ENCODE data around the gene FAM163A. TPM values are rescaled to one million over a fixed set of nuclear protein-coding genes. Genes with fewer than 3 reads are reported as not detected.

FAM163A gene
- total and polyA plus RNA-seq, 3 donors from 2014 or later, result 3.5 to 6.6 (median 6.0) TPM

DNA sequence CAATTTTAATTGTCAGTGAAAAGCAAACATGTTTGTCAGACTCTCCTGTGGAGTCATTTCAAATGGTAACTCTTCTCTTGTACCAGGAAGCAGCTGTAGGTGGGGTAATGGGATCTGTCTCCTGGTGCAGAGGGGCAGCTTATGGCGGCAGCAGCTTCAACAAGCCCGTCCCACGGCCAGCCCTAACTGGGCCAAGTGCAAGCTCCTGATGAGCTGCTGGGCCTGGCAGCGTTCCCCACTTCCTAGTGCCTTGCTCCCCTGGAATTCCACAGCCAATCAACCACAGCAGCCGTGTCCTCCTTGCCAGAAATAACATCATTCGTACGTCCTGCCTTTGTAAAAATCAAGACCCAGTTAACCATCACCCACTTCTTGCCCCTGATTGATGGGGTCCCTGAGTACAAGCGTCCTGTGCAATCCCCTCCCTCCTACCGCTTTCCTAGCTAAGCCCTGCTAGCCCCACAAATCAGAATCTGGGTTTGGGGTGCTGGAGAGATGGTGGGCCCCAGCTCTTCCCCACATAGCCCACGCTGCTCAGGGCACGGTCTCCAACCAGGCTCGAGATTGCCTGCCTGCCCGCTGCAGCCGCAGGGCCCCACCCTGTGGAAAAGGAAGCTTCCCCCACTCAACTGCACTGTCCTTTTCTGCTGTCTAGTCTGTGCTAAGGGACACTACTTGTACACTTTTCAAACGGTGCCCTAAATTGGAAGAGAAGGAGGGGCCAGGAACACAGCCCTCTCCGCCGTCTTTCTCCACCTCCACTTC is 73.3 kb downstream of the FAM163A start:
- peaks cover 63% of the 10 kb centered on the region for H3K4me1 ChIP-seq
- H3K4me3 ChIP-seq, result no peak overlapping the region
- H3K9me3 ChIP-seq, result no peaks in the 10 kb centered on the region
- DNase-seq, result peak; percentile 73
- 47 to 49% methylated on average over 17 of the region's 17 CpGs for WGBS, 2 donors
- intact Hi-C loops (cut with DNase I; ENCODE audit: low total_unique reads), result loop anchor here (5.0 kb wide), 1 partner anchor 109 kb away; no protein-coding TSS in a partner anchor
- TF ChIP-seq, protein P1, sequence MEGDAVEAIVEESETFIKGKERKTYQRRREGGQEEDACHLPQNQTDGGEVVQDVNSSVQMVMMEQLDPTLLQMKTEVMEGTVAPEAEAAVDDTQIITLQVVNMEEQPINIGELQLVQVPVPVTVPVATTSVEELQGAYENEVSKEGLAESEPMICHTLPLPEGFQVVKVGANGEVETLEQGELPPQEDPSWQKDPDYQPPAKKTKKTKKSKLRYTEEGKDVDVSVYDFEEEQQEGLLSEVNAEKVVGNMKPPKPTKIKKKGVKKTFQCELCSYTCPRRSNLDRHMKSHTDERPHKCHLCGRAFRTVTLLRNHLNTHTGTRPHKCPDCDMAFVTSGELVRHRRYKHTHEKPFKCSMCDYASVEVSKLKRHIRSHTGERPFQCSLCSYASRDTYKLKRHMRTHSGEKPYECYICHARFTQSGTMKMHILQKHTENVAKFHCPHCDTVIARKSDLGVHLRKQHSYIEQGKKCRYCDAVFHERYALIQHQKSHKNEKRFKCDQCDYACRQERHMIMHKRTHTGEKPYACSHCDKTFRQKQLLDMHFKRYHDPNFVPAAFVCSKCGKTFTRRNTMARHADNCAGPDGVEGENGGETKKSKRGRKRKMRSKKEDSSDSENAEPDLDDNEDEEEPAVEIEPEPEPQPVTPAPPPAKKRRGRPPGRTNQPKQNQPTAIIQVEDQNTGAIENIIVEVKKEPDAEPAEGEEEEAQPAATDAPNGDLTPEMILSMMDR (IDR thresholded peaks at IDR 0.05), result no peak
- H3K27ac ChIP-seq, result peak overlapping the region in 1 of 2 donors; percentile 67
- H3K36me3 ChIP-seq (ENCODE audit: low read depth, missing control alignments), result no peaks in the 10 kb centered on the region
- H3K27me3 ChIP-seq, result no peaks in the 10 kb centered on the region

DNA sequence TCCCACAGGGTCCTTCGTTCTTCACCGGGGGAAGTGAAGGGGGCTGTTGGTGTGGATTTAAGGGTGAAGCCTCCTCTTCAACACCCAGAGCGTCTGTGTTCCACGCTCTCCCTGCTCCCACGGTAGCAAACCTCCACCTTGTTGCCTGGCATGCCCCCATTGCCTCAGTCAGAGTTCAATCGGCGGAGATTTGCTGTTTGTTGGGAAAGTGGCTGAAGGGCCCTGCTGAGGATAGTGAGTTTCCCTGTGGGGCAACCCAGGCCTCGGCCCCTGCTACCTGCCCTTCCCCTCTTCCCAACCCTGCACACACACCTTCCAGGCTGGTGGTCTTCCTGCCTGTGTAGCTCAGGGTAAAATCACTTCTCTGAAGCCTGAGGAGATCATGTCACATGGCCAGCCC is 74.0 kb downstream of the FAM163A start:
- intact Hi-C loops (cut with DNase I; ENCODE audit: low total_unique reads), result loop anchor here (5.0 kb wide), 1 partner anchor 110 kb away; no protein-coding TSS in a partner anchor

DNA sequence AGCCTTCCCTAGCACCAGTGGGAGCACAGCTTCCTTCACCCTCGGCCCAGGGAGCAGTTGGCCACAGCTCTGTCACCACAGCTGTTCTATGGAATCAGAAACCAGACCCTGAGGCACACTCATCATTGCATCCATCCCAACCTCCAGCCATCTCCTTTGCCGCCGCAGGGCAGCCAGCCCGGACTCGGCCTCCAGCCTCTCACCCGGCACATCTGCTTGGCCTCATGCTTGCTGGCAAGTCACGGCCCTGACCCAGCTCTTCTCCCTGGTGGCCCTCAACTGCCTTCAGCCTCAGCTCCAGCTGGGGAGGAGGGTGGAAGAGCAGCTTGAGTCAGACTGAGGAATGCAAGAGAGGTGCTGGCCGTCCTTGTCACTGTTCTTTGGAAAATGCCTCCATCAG is 74.7 kb downstream of the FAM163A start:
- peak; percentile 75 for DNase-seq

More for the DNA sequence above, 74.0 kb downstream of the FAM163A start:
- peaks cover 63% of the 10 kb centered on the region for H3K4me1 ChIP-seq
- DNase-seq, result no peak
- H3K27me3 ChIP-seq, result no peaks in the 10 kb centered on the region
- no peaks in the 10 kb centered on the region for H3K9me3 ChIP-seq
- 92 to 94% methylated on average over 8 of the region's 8 CpGs for WGBS, 2 donors
- no peak overlapping the region for H3K4me3 ChIP-seq
- H3K27ac ChIP-seq, result peak overlapping the region in 1 of 2 donors; percentile 55
- H3K36me3 ChIP-seq (ENCODE audit: low read depth, missing control alignments), result no peaks in the 10 kb centered on the region
- TF ChIP-seq, protein P1 (IDR thresholded peaks at IDR 0.05), result no peak
- TF ChIP-seq POLR2A (IDR thresholded peaks at IDR 0.05), result no peak

DNA sequence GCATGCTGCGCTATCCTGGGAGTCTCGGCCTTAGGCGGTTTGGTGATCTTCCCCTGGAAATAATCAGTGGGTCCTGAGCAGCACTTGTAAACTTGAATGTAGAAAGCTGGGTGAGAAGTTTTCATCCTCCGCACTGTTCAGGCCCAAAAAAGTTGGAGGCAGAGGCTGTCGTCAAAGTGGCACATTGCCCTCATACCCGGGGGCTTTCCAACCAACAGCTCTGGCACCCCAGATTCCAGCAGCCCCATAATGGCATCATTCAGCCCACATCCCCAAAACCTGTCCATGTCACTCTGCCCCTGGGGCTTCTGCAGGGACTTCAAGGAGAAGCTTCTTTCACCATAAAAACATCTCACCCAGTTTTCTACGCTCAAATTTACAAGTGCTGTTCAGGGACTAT is 75.2 kb downstream of the FAM163A start:
- no peak for DNase-seq
- Histone ChIP-seq H3K4me3 (no peak overlapping the region), H3K27me3 (no peaks in the 10 kb centered on the region), H3K27ac (peak overlapping the region; percentile 55 to 66), H3K36me3 (ENCODE audit: low read depth, missing control alignments) (no peaks in the 10 kb centered on the region), H3K9me3 (no peaks in the 10 kb centered on the region), H3K4me1 (peaks cover 59% of the 10 kb centered on the region)
- TF ChIP-seq POLR2A (IDR thresholded peaks at IDR 0.05), result no peak
- TF ChIP-seq, protein P1 (IDR thresholded peaks at IDR 0.05), result no peak
- WGBS, 2 donors, result 61 to 75% methylated on average over 7 of the region's 7 CpGs
- intact Hi-C loops (cut with DNase I; ENCODE audit: low total_unique reads), result loop anchor here (5.0 kb wide), 1 partner anchor 111 kb away; no protein-coding TSS in a partner anchor

More for the DNA sequence above, 74.7 kb downstream of the FAM163A start:
- 33 to 59% methylated on average over 8 of the region's 8 CpGs for WGBS, 2 donors
- peak overlapping the region; percentile 55 to 66 for H3K27ac ChIP-seq
- TF ChIP-seq, protein P1 (IDR thresholded peaks at IDR 0.05), result no peak
- no peak for TF ChIP-seq POLR2A (IDR thresholded peaks at IDR 0.05)
- H3K9me3 ChIP-seq, result no peaks in the 10 kb centered on the region
- H3K4me1 ChIP-seq, result peaks cover 59% of the 10 kb centered on the region
- no peak overlapping the region for H3K4me3 ChIP-seq
- H3K27me3 ChIP-seq, result no peaks in the 10 kb centered on the region
- intact Hi-C loops (cut with DNase I; ENCODE audit: low total_unique reads), result loop anchor here (5.0 kb wide), 1 partner anchor 110 kb away; no protein-coding TSS in a partner anchor
- H3K36me3 ChIP-seq (ENCODE audit: low read depth, missing control alignments), result no peaks in the 10 kb centered on the region

All from testis (tissue), 3 donors.